ENCODE measurements around the gene C11orf71. TPM values are rescaled to one million over a fixed set of nuclear protein-coding genes. Genes with fewer than 3 reads are reported as not detected.

The C11orf71 gene
- total and polyA plus RNA-seq, 4 donors: 7.1 to 22.3 (median 7.9) TPM

DNA sequence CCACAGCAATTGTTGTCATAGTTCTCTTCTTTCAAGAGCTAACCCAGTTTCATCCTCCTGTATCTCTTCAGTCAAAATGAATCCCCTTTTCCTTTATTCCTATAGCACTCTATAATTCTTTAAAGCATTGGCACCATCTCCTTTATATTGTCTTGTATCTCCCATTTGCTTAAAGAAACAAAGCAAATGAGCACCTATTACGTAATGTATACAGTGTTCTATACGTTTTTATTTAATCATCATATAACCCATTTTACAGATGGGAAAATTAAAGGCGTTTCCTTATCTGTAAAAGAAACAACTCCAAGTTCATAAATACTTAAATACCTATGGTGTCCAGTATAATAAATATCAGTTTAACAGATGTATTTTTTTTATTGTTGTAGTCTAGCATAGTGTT, 32.6 kb upstream of the C11orf71 start:
- Histone ChIP-seq H3K27me3 (ENCODE audit: control insufficient read depth in 4 of 4, insufficient read depth in 4 of 4, low read length in 3 of 4) (no peaks in the 10 kb centered on the region), H3K36me3 (ENCODE audit: control insufficient read depth in 4 of 4, insufficient read depth in 3 of 4, low read depth in 1 of 4, low read length in 3 of 4) (no peaks in the 10 kb centered on the region), H3K4me3 (ENCODE audit: low read depth in 1 of 3, low read length in 3 of 3) (no peak overlapping the region), H3K9me3 (ENCODE audit: control insufficient read depth in 4 of 4, low read length in 3 of 4) (no peaks in the 10 kb centered on the region), H3K4me1 (ENCODE audit: control insufficient read depth in 4 of 4, insufficient read depth in 4 of 4, low read length in 3 of 4) (no peaks in the 10 kb centered on the region), H3K27ac (ENCODE audit: low read depth in 1 of 2, low read length in 2 of 2) (no peak overlapping the region), H3K9ac (ENCODE audit: low read depth in 1 of 2, low read length in 2 of 2) (no peak overlapping the region)
- WGBS: 78% methylated on average over 3 of the region's 3 CpGs
- TF ChIP-seq YY1 (IDR thresholded peaks at IDR 0.05) (no peak), NR2F2 (IDR thresholded peaks at IDR 0.05) (no peak), HNF4G (IDR thresholded peaks at IDR 0.05) (no peak)
- no peak for DNase-seq (ENCODE audit: low spot score)

DNA sequence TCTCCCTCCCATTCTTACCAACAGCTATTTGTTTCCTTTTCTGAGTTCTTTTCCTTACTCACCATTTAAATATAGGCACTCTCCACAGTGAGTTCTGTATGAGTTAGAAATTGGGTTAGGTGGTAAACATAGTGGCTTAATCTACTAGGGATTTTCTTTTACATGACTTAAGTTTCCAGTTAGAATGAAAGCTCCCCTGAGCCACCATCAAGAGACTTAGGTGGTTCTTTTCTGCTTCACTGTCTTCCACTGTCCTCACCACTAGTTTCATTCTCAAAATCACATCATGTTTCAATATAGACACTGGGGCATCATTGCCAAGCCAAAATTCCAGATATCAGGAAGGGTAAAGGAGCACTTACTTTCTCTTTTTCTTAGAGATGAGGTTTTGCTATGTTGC, 30.0 kb upstream of the C11orf71 start:
- Histone ChIP-seq H3K9me3 (ENCODE audit: control insufficient read depth in 4 of 4, low read length in 3 of 4) (no peaks in the 10 kb centered on the region), H3K4me3 (ENCODE audit: low read depth in 1 of 3, low read length in 3 of 3) (no peak overlapping the region), H3K27me3 (ENCODE audit: control insufficient read depth in 4 of 4, insufficient read depth in 4 of 4, low read length in 3 of 4) (no peaks in the 10 kb centered on the region), H3K36me3 (ENCODE audit: control insufficient read depth in 4 of 4, insufficient read depth in 3 of 4, low read depth in 1 of 4, low read length in 3 of 4) (no peaks in the 10 kb centered on the region), H3K9ac (ENCODE audit: low read depth in 1 of 2, low read length in 2 of 2) (no peak overlapping the region), H3K4me1 (ENCODE audit: control insufficient read depth in 4 of 4, insufficient read depth in 4 of 4, low read length in 3 of 4) (no peaks in the 10 kb centered on the region), H3K27ac (ENCODE audit: low read depth in 1 of 2, low read length in 2 of 2) (no peak overlapping the region)
- no peak for TF ChIP-seq SP1 (IDR thresholded peaks at IDR 0.05)
- TF ChIP-seq, protein P1, sequence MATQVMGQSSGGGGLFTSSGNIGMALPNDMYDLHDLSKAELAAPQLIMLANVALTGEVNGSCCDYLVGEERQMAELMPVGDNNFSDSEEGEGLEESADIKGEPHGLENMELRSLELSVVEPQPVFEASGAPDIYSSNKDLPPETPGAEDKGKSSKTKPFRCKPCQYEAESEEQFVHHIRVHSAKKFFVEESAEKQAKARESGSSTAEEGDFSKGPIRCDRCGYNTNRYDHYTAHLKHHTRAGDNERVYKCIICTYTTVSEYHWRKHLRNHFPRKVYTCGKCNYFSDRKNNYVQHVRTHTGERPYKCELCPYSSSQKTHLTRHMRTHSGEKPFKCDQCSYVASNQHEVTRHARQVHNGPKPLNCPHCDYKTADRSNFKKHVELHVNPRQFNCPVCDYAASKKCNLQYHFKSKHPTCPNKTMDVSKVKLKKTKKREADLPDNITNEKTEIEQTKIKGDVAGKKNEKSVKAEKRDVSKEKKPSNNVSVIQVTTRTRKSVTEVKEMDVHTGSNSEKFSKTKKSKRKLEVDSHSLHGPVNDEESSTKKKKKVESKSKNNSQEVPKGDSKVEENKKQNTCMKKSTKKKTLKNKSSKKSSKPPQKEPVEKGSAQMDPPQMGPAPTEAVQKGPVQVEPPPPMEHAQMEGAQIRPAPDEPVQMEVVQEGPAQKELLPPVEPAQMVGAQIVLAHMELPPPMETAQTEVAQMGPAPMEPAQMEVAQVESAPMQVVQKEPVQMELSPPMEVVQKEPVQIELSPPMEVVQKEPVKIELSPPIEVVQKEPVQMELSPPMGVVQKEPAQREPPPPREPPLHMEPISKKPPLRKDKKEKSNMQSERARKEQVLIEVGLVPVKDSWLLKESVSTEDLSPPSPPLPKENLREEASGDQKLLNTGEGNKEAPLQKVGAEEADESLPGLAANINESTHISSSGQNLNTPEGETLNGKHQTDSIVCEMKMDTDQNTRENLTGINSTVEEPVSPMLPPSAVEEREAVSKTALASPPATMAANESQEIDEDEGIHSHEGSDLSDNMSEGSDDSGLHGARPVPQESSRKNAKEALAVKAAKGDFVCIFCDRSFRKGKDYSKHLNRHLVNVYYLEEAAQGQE (IDR thresholded peaks at IDR 0.05): no peak
- no peak for DNase-seq (ENCODE audit: low spot score)

- Histone ChIP-seq H3K9ac (ENCODE audit: low read depth in 1 of 2, low read length in 2 of 2) (no peak overlapping the region), H3K27ac (ENCODE audit: low read depth in 1 of 2, low read length in 2 of 2) (no peak overlapping the region), H3K9me3 (ENCODE audit: control insufficient read depth in 4 of 4, low read length in 3 of 4) (no peaks in the 10 kb centered on the region), H3K36me3 (ENCODE audit: control insufficient read depth in 4 of 4, insufficient read depth in 3 of 4, low read depth in 1 of 4, low read length in 3 of 4) (no peaks in the 10 kb centered on the region), H3K27me3 (ENCODE audit: control insufficient read depth in 4 of 4, insufficient read depth in 4 of 4, low read length in 3 of 4) (no peaks in the 10 kb centered on the region), H3K4me3 (ENCODE audit: low read depth in 1 of 3, low read length in 3 of 3) (no peak overlapping the region), H3K4me1 (ENCODE audit: control insufficient read depth in 4 of 4, insufficient read depth in 4 of 4, low read length in 3 of 4) (no peaks in the 10 kb centered on the region)
- TF ChIP-seq, protein P1 (IDR thresholded peaks at IDR 0.05): no peak
- TF ChIP-seq RAD21 (IDR thresholded peaks at IDR 0.05) (no peak), RXRA (IDR thresholded peaks at IDR 0.05) (no peak), SP1 (IDR thresholded peaks at IDR 0.05) (no peak), FOXA1 (IDR thresholded peaks at IDR 0.05) (no peak), EGR1 (IDR thresholded peaks at IDR 0.05; ENCODE audit: low read depth in 2 of 2) (no peak), YY1 (IDR thresholded peaks at IDR 0.05) (no peak), FOXA2 (IDR thresholded peaks at IDR 0.05) (no peak), ATF3 (IDR thresholded peaks at IDR 0.05) (no peak), NR2F2 (IDR thresholded peaks at IDR 0.05) (no peak), JUND (IDR thresholded peaks at IDR 0.05) (no peak), GABPA (IDR thresholded peaks at IDR 0.05 in 1 of 2, conservative IDR thresholded peaks at IDR 0.05 in 1 of 2) (no peak), TAF1 (conservative IDR thresholded peaks at IDR 0.05) (no peak), HNF4G (IDR thresholded peaks at IDR 0.05) (no peak), HNF4A (conservative IDR thresholded peaks at IDR 0.05) (no peak)
- TF ChIP-seq, protein P2, sequence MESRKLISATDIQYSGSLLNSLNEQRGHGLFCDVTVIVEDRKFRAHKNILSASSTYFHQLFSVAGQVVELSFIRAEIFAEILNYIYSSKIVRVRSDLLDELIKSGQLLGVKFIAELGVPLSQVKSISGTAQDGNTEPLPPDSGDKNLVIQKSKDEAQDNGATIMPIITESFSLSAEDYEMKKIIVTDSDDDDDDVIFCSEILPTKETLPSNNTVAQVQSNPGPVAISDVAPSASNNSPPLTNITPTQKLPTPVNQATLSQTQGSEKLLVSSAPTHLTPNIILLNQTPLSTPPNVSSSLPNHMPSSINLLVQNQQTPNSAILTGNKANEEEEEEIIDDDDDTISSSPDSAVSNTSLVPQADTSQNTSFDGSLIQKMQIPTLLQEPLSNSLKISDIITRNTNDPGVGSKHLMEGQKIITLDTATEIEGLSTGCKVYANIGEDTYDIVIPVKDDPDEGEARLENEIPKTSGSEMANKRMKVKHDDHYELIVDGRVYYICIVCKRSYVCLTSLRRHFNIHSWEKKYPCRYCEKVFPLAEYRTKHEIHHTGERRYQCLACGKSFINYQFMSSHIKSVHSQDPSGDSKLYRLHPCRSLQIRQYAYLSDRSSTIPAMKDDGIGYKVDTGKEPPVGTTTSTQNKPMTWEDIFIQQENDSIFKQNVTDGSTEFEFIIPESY (IDR thresholded peaks at IDR 0.05): no peak
- TF ChIP-seq, protein P3, sequence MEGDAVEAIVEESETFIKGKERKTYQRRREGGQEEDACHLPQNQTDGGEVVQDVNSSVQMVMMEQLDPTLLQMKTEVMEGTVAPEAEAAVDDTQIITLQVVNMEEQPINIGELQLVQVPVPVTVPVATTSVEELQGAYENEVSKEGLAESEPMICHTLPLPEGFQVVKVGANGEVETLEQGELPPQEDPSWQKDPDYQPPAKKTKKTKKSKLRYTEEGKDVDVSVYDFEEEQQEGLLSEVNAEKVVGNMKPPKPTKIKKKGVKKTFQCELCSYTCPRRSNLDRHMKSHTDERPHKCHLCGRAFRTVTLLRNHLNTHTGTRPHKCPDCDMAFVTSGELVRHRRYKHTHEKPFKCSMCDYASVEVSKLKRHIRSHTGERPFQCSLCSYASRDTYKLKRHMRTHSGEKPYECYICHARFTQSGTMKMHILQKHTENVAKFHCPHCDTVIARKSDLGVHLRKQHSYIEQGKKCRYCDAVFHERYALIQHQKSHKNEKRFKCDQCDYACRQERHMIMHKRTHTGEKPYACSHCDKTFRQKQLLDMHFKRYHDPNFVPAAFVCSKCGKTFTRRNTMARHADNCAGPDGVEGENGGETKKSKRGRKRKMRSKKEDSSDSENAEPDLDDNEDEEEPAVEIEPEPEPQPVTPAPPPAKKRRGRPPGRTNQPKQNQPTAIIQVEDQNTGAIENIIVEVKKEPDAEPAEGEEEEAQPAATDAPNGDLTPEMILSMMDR (IDR thresholded peaks at IDR 0.05; ENCODE audit: low read depth, low read length, missing input control): no peak
- TF ChIP-seq, protein P4, sequence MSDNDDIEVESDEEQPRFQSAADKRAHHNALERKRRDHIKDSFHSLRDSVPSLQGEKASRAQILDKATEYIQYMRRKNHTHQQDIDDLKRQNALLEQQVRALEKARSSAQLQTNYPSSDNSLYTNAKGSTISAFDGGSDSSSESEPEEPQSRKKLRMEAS (IDR thresholded peaks at IDR 0.05): no peak
- DNase-seq (ENCODE audit: low spot score): no peak
- 95% methylated on average over 4 of the region's 4 CpGs for WGBS
Observed at GRCh38 chr11:114426280-114426679, 26.0 kb upstream of the C11orf71 start.
